Neural cell (in vitro differentiated cells): ENCODE measurements around the gene ANKRD2.
"Not testable (repeated sequence)": the region's sequence is repeated elsewhere in the genome, so short reads cannot be mapped to it uniquely, and the experiment has no call there.

Experiments
- EP300 ChIP-seq: fragments of 450-650 bp; conservative IDR thresholded peaks from 2 replicates; pipeline ENCODE4 v1.6.1; 2014; ENCODE audit warnings: antibody characterized with exemption, mild to moderate bottlenecking, moderate library complexity; ENCODE audit not compliant: poor library complexity, severe bottlenecking
- EZH2 ChIP-seq: fragments of 200-600, 300-800 bp; shearing (Covaris generic), sonication (generic); IDR thresholded peaks from 2 replicates; pipeline ENCODE4 v1.6.1; 2014; ENCODE audit warnings: antibody characterized with exemption, low read length, borderline replicate concordance, mild to moderate bottlenecking; ENCODE audit not compliant: insufficient read depth, poor library complexity, severe bottlenecking
- REST ChIP-seq: IDR thresholded peaks from 2 replicates; pipeline ENCODE4 v1.6.1; 2012; ENCODE audit warnings: borderline replicate concordance
- SMC3 ChIP-seq: fragments of 450-650 bp; conservative IDR thresholded peaks from 2 replicates; pipeline ENCODE4 v1.6.1; 2014; ENCODE audit warnings: antibody characterized with exemption, mild to moderate bottlenecking, moderate library complexity; ENCODE audit not compliant: poor library complexity
- TF ChIP-seq, protein P1 (sequence below): fragments of 450-650 bp; IDR thresholded peaks from 2 replicates; pipeline ENCODE4 v1.5.1; 2014; ENCODE audit warnings: antibody characterized with exemption, mild to moderate bottlenecking, moderate library complexity; ENCODE audit not compliant: poor library complexity, severe bottlenecking

DNA sequence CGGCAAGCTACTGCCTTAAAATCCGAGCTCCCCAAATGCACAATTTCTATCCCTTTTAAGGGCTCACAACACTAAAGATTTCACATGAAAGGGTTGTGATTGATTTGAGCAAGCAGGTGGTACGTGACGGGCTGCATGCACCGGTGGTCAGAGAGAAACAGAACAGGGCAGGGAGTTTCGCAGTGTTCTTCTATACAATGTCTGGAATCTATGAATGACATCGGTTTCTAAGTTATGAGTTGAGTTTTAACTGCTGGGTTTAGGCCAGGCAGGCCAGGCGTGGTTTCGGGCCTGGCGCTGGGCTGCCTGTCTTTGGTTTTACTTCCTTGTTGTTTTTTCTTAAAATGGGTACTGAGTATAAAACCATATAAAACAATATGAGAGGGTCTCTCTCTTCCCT, 17.0 kb upstream of the ANKRD2 start:
- TF ChIP-seq, protein P1, sequence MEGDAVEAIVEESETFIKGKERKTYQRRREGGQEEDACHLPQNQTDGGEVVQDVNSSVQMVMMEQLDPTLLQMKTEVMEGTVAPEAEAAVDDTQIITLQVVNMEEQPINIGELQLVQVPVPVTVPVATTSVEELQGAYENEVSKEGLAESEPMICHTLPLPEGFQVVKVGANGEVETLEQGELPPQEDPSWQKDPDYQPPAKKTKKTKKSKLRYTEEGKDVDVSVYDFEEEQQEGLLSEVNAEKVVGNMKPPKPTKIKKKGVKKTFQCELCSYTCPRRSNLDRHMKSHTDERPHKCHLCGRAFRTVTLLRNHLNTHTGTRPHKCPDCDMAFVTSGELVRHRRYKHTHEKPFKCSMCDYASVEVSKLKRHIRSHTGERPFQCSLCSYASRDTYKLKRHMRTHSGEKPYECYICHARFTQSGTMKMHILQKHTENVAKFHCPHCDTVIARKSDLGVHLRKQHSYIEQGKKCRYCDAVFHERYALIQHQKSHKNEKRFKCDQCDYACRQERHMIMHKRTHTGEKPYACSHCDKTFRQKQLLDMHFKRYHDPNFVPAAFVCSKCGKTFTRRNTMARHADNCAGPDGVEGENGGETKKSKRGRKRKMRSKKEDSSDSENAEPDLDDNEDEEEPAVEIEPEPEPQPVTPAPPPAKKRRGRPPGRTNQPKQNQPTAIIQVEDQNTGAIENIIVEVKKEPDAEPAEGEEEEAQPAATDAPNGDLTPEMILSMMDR, result not testable (repeated sequence)
- TF ChIP-seq EZH2, EP300, SMC3, REST: not testable (repeated sequence)
